Measurements from ENCODE around the gene CFAP299.

Gene CFAP299

DNA sequence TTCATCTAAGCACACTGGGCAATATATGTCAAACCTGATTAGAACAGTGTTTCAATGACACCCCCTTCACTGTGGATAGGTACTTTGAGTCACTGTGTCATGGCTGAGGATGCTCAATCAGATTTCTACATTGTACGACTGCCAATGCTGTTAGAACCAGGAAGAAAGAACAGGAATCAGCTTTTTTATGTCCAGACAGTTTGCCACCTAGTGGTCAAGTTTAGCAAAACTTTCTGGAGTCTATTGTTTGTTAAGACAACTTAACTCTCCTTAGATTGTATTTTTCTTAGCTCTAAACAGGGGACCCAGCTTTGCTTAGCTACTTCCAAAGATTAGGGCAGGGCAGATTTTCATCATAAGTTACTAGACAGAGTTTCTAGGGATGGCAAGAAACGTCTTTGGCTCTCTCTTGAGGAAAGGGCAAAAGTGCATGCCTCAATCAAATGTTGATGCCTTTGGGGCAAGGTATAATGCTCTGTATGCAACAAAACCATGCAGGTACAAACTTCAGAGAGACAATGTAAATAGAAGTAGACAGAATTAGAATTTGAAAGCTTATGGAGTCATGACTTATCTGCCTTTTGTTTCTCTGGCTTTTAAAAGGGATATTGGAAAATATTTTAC lies 654.5 kb downstream of the CFAP299 start:
- ATAC-seq = peak; percentile 39
- Mint-ChIP-seq H3K9me3 (no peaks in the 10 kb centered on the region), H3K4me1 (peaks cover 11% of the 10 kb centered on the region), H3K27me3 (no peaks in the 10 kb centered on the region), H3K36me3 (no peaks in the 10 kb centered on the region), H3K27ac (no peak overlapping the region), H3K4me3 (no peak overlapping the region)

DNA sequence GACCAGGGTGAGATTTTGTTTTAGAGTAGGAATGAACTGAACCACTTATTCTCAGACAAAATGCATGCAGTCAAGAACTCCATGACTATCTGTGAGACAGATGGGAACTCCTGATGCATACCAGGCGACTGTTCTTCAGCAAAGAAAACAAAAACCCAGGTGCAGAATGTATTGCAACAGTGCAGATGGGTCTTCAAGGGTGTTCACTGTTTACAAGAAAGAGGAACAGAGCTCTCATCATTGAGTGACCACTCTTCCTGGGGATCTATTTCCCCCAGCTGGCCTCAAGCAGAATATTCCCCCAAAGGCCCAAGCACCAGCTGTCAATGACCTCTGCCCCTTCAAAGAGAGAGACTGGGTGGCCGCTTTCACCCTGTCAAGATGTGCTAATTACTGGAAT lies 655.3 kb downstream of the CFAP299 start:
- Mint-ChIP-seq H3K36me3 (no peaks in the 10 kb centered on the region), H3K4me1 (peaks cover 11% of the 10 kb centered on the region), H3K27ac (no peak overlapping the region), H3K4me3 (no peak overlapping the region), H3K27me3 (no peaks in the 10 kb centered on the region), H3K9me3 (no peaks in the 10 kb centered on the region)
- ATAC-seq = no peak

DNA sequence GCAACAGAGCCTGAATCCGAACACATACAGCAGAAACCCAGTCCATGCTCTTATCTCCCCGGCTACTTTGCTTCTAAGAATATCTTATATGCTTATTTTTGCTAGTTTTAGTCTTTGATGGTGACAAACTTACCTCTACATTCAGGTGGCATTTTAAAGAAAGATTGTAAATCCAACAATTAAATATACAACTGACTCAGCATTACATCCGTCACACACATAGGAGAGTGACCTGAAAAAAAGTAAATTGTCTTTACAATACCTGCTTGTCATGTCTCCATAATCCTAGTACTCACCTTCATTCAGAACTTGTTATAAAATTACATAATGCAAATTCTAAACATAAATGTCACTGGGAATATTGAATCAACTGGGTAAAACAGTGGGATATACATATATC lies 664.4 kb downstream of the CFAP299 start:
- no peak for ATAC-seq
- Mint-ChIP-seq H3K27ac (no peak overlapping the region), H3K36me3 (no peaks in the 10 kb centered on the region), H3K4me1 (peaks cover 12% of the 10 kb centered on the region), H3K4me3 (no peak overlapping the region), H3K27me3 (peaks cover 10% of the 10 kb centered on the region), H3K9me3 (no peaks in the 10 kb centered on the region)

DNA sequence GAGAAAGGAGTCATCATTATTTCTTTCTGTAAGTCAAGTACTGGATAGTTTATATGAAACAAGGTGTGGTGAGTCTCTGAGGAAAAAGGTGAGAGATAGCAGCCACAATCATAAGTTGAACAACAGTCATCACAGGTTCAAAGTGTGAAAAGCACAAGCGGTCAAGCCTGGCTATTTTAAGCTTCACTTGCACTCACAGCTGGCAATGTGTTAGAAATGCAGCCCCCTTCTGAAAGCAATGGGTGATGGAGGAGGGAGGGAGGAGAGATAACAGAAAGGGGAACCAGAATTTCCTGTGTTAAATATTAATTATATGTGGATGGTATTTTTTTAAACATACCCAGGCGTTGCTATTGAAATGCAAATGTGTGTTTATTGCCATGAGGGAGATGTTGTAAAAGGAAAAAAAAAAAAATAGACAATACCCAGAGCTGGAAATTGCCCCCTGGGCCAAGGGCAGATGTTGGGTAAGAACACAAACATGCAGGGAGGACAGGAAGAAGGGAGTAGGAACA lies 668.1 kb downstream of the CFAP299 start:
- Mint-ChIP-seq H3K27ac (no peak overlapping the region), H3K9me3 (peaks cover 5% of the 10 kb centered on the region), H3K27me3 (peaks cover under 1% of the 10 kb centered on the region), H3K4me3 (no peak overlapping the region), H3K4me1 (peaks cover 12% of the 10 kb centered on the region), H3K36me3 (no peaks in the 10 kb centered on the region)
- no peak for ATAC-seq

DNA sequence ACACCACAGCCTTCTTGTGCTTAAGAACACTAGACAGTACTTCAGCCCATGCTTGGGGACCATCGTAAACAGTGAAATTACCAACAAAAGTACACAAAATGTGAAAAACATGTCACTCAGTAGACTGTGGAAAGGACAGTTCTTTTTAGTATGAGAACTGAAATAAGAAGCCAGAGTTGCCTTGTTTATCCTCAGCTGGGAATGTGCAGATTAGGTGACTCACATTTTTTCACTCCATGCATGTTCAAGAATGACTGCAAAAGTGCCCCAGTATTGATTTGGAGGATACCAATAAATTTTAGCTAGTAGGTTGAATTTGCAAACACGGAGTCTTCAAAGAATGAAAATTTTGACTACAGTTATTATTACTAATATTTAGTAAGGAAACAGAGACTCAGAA lies 671.9 kb downstream of the CFAP299 start:
- Mint-ChIP-seq H3K4me1 (peaks cover 12% of the 10 kb centered on the region), H3K36me3 (no peaks in the 10 kb centered on the region), H3K9me3 (peaks cover 5% of the 10 kb centered on the region), H3K27me3 (no peaks in the 10 kb centered on the region), H3K4me3 (no peak overlapping the region), H3K27ac (no peak overlapping the region)
- no peak for ATAC-seq
